Measurements from ENCODE around the gene CRACR2B. TPM values are rescaled to one million over a fixed set of nuclear protein-coding genes. Genes with fewer than 3 reads are reported as not detected.
A peak's percentile ranks its signal among the peaks of the same experiment; 100 is the strongest.

Gene CRACR2B
- total RNA-seq, 4 donors from 2014 or later: 82.7 to 373 (median 210) TPM

DNA sequence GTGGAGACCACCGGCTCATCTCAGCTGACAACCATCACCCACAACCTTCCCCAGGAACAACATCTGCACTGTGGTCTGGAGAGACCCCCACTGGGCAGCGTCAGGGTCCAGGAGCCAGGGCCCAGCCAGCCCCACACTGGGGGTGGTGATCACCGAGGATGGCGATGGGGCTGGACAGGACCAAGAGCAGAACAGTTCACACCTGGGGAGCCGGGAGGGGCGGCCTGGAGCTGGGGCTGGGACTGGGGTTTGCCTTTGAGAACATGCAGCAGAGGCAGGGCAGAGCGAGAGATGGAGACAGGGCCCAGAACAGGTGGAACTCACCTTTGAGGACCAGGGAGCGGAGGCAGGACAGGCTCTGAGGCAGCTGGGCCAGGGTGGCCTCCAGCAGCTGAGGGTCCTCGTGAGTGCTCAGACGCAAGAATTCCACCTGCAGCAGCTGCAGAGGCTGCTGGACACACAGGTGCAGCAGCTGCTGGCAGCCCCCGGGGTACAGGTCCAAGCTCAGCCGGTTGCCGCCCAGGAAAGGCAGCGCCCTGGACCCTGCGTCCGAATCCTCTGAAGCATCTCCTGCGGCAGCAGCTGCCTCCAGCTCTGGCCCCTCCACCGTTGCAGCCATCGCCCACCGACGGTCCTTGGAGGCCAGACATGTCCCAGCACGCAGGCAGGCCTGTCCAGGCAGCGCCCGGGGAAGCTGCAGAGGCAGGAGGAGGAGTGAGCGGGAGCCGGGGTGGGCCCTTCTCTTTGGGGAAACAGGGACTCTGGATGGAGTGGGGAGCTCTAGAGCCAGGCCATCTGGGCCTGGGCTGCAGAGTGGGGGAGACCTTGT is 23.7 kb upstream of the CRACR2B start:
- H3K4me3 ChIP-seq: peak overlapping the region in 3 of 4 donors; percentile 50 to 76 (median 58)
- intact Hi-C loops (cut with DNase I; ENCODE audit: low total_unique reads): no loop called here

DNA sequence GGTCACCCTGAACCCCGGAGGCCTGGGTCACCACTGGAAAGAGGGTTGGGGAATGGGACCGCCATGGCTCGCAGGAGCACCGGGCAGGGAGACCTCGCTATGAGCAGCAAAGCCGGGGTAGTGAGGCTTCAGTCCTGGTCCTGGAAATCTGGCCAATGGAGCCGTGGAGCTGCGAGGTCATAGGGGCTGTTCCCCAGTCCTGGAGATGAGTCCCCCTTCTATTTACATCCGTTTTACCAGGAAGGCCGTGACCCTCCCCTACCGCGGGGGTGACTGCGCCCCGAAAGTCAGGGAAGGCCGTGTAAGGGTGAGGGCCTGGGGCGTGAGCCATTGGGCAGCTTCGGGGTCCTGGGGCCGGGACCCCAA is 23.1 kb upstream of the CRACR2B start:
- TF ChIP-seq POLR2AphosphoS5 (IDR thresholded peaks at IDR 0.05) (no peak), POLR2A (IDR thresholded peaks at IDR 0.05) (no peak), CTCF (IDR thresholded peaks at IDR 0.05) (no peak), EP300 (IDR thresholded peaks at IDR 0.05; ENCODE audit: low read depth) (no peak)
- peak overlapping the region; percentile 42 to 76 (median 54) for H3K4me3 ChIP-seq
- in situ Hi-C loops (cut with MboI; ENCODE audit: low pct_ligation_motif_present in 1 of 4, low pct_unique_long_range_greater_than_20kb in 1 of 4, low sequenced_read_pairs in 3 of 4): no loop called here
- no peaks in the 10 kb centered on the region for H3K27me3 ChIP-seq
- WGBS, 2 donors (ENCODE audit: low coverage in 1 of 2): 4% methylated on average over 18 of the region's 18 CpGs; no CpG with 5 or more reads in 1 of the 2 donors
- peak overlapping the region; percentile 87 to 93 (median 92) for H3K27ac ChIP-seq
- no peaks in the 10 kb centered on the region for H3K36me3 ChIP-seq
- peaks cover 18 to 35% (median 31%) of the 10 kb centered on the region in 4 donors for H3K4me1 ChIP-seq
- H3K9me3 ChIP-seq: no peaks in the 10 kb centered on the region
- DNase-seq: no peak
- intact Hi-C loops (cut with DNase I; ENCODE audit: low total_unique reads): no loop called here

More for the DNA sequence above, 23.7 kb upstream of the CRACR2B start:
- Histone ChIP-seq H3K27ac (peak overlapping the region; percentile 87 to 93 (median 92)), H3K4me1 (peaks cover 18 to 34% (median 30%) of the 10 kb centered on the region in 4 donors), H3K27me3 (no peaks in the 10 kb centered on the region), H3K36me3 (no peaks in the 10 kb centered on the region), H3K9me3 (no peaks in the 10 kb centered on the region)
- DNase-seq: no peak
- in situ Hi-C loops (cut with MboI; ENCODE audit: low pct_ligation_motif_present in 1 of 4, low pct_unique_long_range_greater_than_20kb in 1 of 4, low sequenced_read_pairs in 3 of 4): no loop called here
- 35% methylated on average over 22 of the region's 26 CpGs; no CpG with 5 or more reads in 1 of the 2 donors for WGBS, 2 donors (ENCODE audit: low coverage in 1 of 2)
- TF ChIP-seq POLR2AphosphoS5 (IDR thresholded peaks at IDR 0.05) (no peak), POLR2A (IDR thresholded peaks at IDR 0.05) (no peak), EP300 (IDR thresholded peaks at IDR 0.05; ENCODE audit: low read depth) (no peak), CTCF (IDR thresholded peaks at IDR 0.05) (no peak)

DNA sequence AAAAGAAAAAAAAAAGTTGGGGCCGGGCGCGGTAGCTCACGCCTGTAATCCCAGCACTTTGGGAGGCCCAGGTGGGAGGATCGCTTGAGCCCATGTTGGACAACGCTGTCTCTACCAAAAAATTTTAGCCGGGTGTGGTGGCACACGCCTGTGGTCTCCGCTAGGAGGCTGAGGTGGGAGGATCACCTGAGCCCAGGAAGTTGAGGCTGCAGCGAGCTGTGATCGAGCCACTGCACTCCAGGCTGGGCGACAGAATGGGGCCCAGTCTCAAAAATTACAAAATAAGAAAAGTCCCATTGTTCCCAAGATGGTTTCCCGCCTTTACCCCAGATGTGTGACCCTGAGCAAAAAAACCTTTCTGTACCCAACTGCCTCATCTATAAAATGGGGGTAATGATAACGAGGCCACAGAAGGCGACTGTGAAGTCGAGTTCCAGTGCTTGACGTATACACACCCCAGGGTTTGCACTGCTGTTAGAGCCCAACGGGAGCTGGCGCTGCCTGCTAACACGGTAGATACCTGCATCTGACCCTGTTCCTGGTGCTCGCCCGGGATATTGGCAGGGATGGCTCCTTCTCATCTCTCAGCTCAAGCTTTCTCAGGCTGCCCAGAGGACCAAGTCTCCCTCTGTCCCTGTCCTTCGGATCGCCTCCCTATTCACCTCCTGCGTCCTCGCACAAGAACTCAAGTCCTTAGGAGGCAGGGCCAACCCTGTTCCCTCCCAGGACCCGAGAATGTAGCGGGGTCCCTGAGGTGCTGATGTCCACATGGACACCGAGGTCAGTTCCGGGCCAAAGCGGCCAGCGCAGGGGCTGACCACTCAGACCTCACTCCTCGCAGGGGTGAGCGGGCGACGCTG is 19.1 kb upstream of the CRACR2B start:
- intact Hi-C loops (cut with DNase I; ENCODE audit: low total_unique reads): no loop called here
- Histone ChIP-seq H3K9me3 (no peaks in the 10 kb centered on the region), H3K4me3 (peak overlapping the region; percentile 56 to 98 (median 92)), H3K27ac (peak overlapping the region; percentile 94 to 96 (median 96)), H3K4me1 (peaks cover 18 to 49% (median 43%) of the 10 kb centered on the region in 4 donors), H3K36me3 (peaks cover 0 to 13% (median 3%) of the 10 kb centered on the region in 4 donors), H3K27me3 (no peaks in the 10 kb centered on the region)
- in situ Hi-C loops (cut with MboI; ENCODE audit: low pct_ligation_motif_present in 1 of 4, low pct_unique_long_range_greater_than_20kb in 1 of 4, low sequenced_read_pairs in 3 of 4): no loop called here
- 34 to 52% methylated on average over 3 to 27 of the region's 36 CpGs for WGBS, 2 donors (ENCODE audit: low coverage in 1 of 2)
- DNase-seq: peak; percentile 35
- TF ChIP-seq EP300 (IDR thresholded peaks at IDR 0.05; ENCODE audit: low read depth): no peak
- peak in 1 of 5 experiments; percentile 20 for TF ChIP-seq CTCF (IDR thresholded peaks at IDR 0.05)
- TF ChIP-seq POLR2A (IDR thresholded peaks at IDR 0.05): no peak

Data from transverse colon (tissue), 4 donors.